GM12878 (cell line): Measurements from ENCODE around the gene ZNF428. TPM values are rescaled to one million over a fixed set of nuclear protein-coding genes. Genes with fewer than 3 reads are reported as not detected.

Experiments used
- ATAC-seq: fragments of 200-7000 bp; cut with Tn5 transposase; 3 replicates; pipeline ENCODE4 v1.9.1; 2020; ENCODE audit warnings: mild to moderate bottlenecking, moderate library complexity
- BruUV-seq: library from RNA; stranded (reverse); fragments of 400-500 nt; replicated peaks from 2 replicates; lab custom pipeline; 2021; lab: Mats Ljungman, UMichigan
- CTCF ChIA-PET: fragments of 300-600 bp; sonication (Branson Sonifier 250); formaldehyde crosslinking; extraction: SDS; loops from one replicate; lab custom pipeline; 2021; ENCODE audit warnings: inconsistent platforms; lab: Yijun Ruan, JAX
- POLR2A ChIA-PET: fragments of 350-600 bp; formaldehyde crosslinking; extraction: SDS; loops from one replicate; lab custom pipeline; 2021; ENCODE audit warnings: inconsistent platforms; lab: Charles Lee
- RAD21 ChIA-PET: fragments of 300-600 bp; sonication (Branson Sonifier 250); formaldehyde crosslinking; loops from one replicate; lab custom pipeline; 2023; ENCODE audit warnings: antibody characterized with exemption; ENCODE audit not compliant: unreplicated experiment; lab: Charles Lee
- SMC1A ChIA-PET: fragments of 300-600 bp; sonication (Branson Sonifier 250); formaldehyde crosslinking; loops from one replicate; lab custom pipeline; 2023; ENCODE audit not compliant: unreplicated experiment, uncharacterized antibody; lab: Charles Lee
- DNase-seq: peaks from one replicate; pipeline ENCODE4 v3.0.0-alpha.2; 2011; ENCODE audit warnings: low read depth, low spot score
- FAIRE-seq: peaks from 3 replicates; lab custom pipeline; 2011; peaks lifted over from hg19 to GRCh38; lab: Jason Lieb, UNC
- H2AFZ ChIP-seq: 2 replicates; pipeline ENCODE4 v1.6.0; 2011; ENCODE audit warnings: low read depth, low read length, control low read depth; ENCODE audit not compliant: control insufficient read depth
- H3K27ac ChIP-seq: 2 replicates; pipeline ENCODE4 v1.5.1; 2011; ENCODE audit warnings: control low read depth; ENCODE audit not compliant: control insufficient read depth, insufficient read depth
- H3K27me3 ChIP-seq, 2 experiments: replicated peaks in 1 of 2; 2 replicates each; pipeline versions ENCODE4 v1.6.0 to v1.6.1; 2011; ENCODE audit warnings: low read length in 1 of 2; ENCODE audit not compliant: control insufficient read depth in 2 of 2, insufficient read depth in 2 of 2
- H3K36me3 ChIP-seq, 2 experiments: 2 replicates each; pipeline ENCODE4 v1.5.1; 2011; ENCODE audit warnings: low read length in 1 of 2; ENCODE audit not compliant: control insufficient read depth in 2 of 2, insufficient read depth in 2 of 2
- H3K4me1 ChIP-seq: 2 replicates; pipeline ENCODE4 v1.6.1; 2011; ENCODE audit warnings: mild to moderate bottlenecking, low read length, moderate library complexity, mixed read lengths; ENCODE audit not compliant: control insufficient read depth, insufficient read depth
- H3K4me2 ChIP-seq: 2 replicates; pipeline ENCODE4 v1.6.0; 2011; ENCODE audit warnings: control low read depth; ENCODE audit not compliant: control insufficient read depth, insufficient read depth
- H3K4me3 ChIP-seq: fragments of 200-600 bp; sonication (generic); 2 replicates; pipeline ENCODE4 v1.5.1; 2016
- H3K79me2 ChIP-seq: 2 replicates; pipeline ENCODE4 v1.6.0; 2011; ENCODE audit warnings: low read length; ENCODE audit not compliant: control insufficient read depth, insufficient read depth
- H3K9ac ChIP-seq: 2 replicates; pipeline ENCODE4 v1.8.0; 2011; ENCODE audit warnings: low read length, control low read depth, mixed read lengths; ENCODE audit not compliant: control insufficient read depth, insufficient read depth
- H3K9me3 ChIP-seq: replicated peaks from 3 replicates; pipeline ENCODE4 v1.5.1; 2011; ENCODE audit warnings: mild to moderate bottlenecking, low read length; ENCODE audit not compliant: control insufficient read depth, insufficient read depth
- H4K20me1 ChIP-seq: 2 replicates; pipeline ENCODE4 v1.6.0; 2011; ENCODE audit not compliant: control insufficient read depth, insufficient read depth
- BCL11A ChIP-seq: IDR thresholded peaks from 2 replicates; pipeline ENCODE4 v1.6.1; 2011; ENCODE audit warnings: low read depth, low read length
- CBX5 ChIP-seq: sonication (generic); IDR thresholded peaks from 2 replicates; pipeline ENCODE4 v1.6.1; 2016; ENCODE audit warnings: low read depth, moderate library complexity, mild to moderate bottlenecking, inconsistent platforms
- HDAC2 ChIP-seq: fragments of 200-600 bp; sonication (generic); IDR thresholded peaks from 2 replicates; pipeline ENCODE4 v1.6.1; 2017
- MYC ChIP-seq: IDR thresholded peaks from 2 replicates; pipeline ENCODE4 v1.6.1; 2011; ENCODE audit warnings: mild to moderate bottlenecking, low read length, moderate library complexity, inconsistent platforms; ENCODE audit not compliant: insufficient read depth, insufficient replicate concordance, insufficient read length, severe bottlenecking
- NRF1 ChIP-seq: conservative IDR thresholded peaks from 2 replicates; pipeline ENCODE4 v1.6.1; 2011; ENCODE audit warnings: mild to moderate bottlenecking, low read depth, low read length, improper control_type of control experiment
- RBBP5 ChIP-seq: fragments of 200-600 bp; sonication (generic); conservative IDR thresholded peaks from 2 replicates; pipeline ENCODE4 v1.6.1; 2016
- RUNX3 ChIP-seq: IDR thresholded peaks from 2 replicates; pipeline ENCODE4 v1.6.1; 2012; ENCODE audit warnings: low read length, inconsistent platforms
- SMAD5 ChIP-seq: IDR thresholded peaks from 2 replicates; pipeline ENCODE4 v1.6.1; 2016; ENCODE audit warnings: antibody characterized with exemption, low read depth
- WGBS: methylation state at CpG from one replicate; pipeline ENCODE4 v1.1.6; 2016; ENCODE audit warnings: low lambda C conversion rate; ENCODE audit not compliant: insufficient replicate concordance, insufficient coverage; ENCODE audit errors: missing lambda C conversion rate; 5-methylcytosine and 5-hydroxymethylcytosine counted together
- in situ Hi-C: fragments of 300-500 bp; cut with MboI; formaldehyde crosslinking; loops from 9 replicates; pipeline ENCODE4 v1.14.3; 2018; ENCODE audit warnings: mixed read lengths
- intact Hi-C: fragments of 100-400 bp; cut with micrococcal nuclease; formaldehyde crosslinking; loops from one replicate; pipeline ENCODE4 v1.14.2; 2022; ENCODE audit not compliant: unreplicated experiment
- polyA plus RNA-seq, 11 experiments: library from polyadenylated mRNA; depleted of rRNA in 4 of 11; unstranded in 6 of 11; stranded (reverse) in 5 of 11; fragments of >200 nt; fragmentation: Nextera tagmentation in 4 of 11; fragmentation: Illumina TruSeq in 1 of 11; extraction: Ambion mirVana in 4 of 11; extraction: Trizol in 1 of 11; gene quantifications; 1 replicate in 1 of 11; 2 replicates in 10 of 11; pipeline versions ENCODE4 v1.2.1 to v1.2.3, GENCODE V29; 2011 to 2016; ENCODE audit warnings: inconsistent platforms in 2 of 11, missing spikeins in 2 of 11, low read depth in 1 of 11
- total RNA-seq, 4 experiments: library from RNA; depleted of rRNA in 3 of 4; stranded (reverse); fragments of >200 nt in 3 of 4; fragmentation: Illumina TruSeq in 1 of 4; extraction: Trizol in 1 of 4; gene quantifications; 2 replicates each; pipeline versions ENCODE4 v1.2.1 to v1.2.3, GENCODE V29; 2013 to 2021
- TF ChIP-seq, protein P1 (sequence below): fragments of 450-650 bp; IDR thresholded peaks from 2 replicates; pipeline ENCODE4 v1.6.1; 2016; ENCODE audit warnings: mild to moderate bottlenecking, moderate library complexity, borderline replicate concordance

The ZNF428 gene
- total and polyA plus RNA-seq, 10 of the 15 experiments (the other 5 are each of a cell fraction or from before 2014, with no cell fraction given): 0.27 to 57.8 (median 20.4) TPM

GRCh38 chr19:43623889-43624670 is 4.7 kb upstream of the ZNF428 start:
- peaks cover 3% of the 10 kb centered on the region; the same call in 1 of the 2 replicates for H3K4me1 ChIP-seq
- no TSS peak for BruUV-seq
- no peak overlapping the region for H3K4me3 ChIP-seq
- H3K9ac ChIP-seq: no peak overlapping the region
- TF ChIP-seq CBX5 (no peak), NRF1 (no peak), SMAD5 (no peak), HDAC2 (no peak), BCL11A (no peak), RBBP5 (no peak), MYC (no peak), RUNX3 (no peak)
- TF ChIP-seq, protein P1, sequence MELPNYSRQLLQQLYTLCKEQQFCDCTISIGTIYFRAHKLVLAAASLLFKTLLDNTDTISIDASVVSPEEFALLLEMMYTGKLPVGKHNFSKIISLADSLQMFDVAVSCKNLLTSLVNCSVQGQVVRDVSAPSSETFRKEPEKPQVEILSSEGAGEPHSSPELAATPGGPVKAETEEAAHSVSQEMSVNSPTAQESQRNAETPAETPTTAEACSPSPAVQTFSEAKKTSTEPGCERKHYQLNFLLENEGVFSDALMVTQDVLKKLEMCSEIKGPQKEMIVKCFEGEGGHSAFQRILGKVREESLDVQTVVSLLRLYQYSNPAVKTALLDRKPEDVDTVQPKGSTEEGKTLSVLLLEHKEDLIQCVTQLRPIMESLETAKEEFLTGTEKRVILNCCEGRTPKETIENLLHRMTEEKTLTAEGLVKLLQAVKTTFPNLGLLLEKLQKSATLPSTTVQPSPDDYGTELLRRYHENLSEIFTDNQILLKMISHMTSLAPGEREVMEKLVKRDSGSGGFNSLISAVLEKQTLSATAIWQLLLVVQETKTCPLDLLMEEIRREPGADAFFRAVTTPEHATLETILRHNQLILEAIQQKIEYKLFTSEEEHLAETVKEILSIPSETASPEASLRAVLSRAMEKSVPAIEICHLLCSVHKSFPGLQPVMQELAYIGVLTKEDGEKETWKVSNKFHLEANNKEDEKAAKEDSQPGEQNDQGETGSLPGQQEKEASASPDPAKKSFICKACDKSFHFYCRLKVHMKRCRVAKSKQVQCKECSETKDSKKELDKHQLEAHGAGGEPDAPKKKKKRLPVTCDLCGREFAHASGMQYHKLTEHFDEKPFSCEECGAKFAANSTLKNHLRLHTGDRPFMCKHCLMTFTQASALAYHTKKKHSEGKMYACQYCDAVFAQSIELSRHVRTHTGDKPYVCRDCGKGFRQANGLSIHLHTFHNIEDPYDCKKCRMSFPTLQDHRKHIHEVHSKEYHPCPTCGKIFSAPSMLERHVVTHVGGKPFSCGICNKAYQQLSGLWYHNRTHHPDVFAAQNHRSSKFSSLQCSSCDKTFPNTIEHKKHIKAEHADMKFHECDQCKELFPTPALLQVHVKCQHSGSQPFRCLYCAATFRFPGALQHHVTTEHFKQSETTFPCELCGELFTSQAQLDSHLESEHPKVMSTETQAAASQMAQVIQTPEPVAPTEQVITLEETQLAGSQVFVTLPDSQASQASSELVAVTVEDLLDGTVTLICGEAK: no peak
- TF ChIP-seq, all 136 proteins: peak for 0
- CTCF ChIA-PET: no interaction called here
- intact Hi-C loops (no loop called here), in situ Hi-C loops (no loop called here)
- no peak for DNase-seq
- Histone ChIP-seq H3K4me2 (no peak overlapping the region), H3K27ac (no peak overlapping the region), H3K79me2 (peaks cover 4% of the 10 kb centered on the region; the same call in 1 of the 2 replicates), H3K9me3 (no peaks in the 10 kb centered on the region), H4K20me1 (no peaks in the 10 kb centered on the region), H2AFZ (no peak overlapping the region), H3K27me3 (no peaks in the 10 kb centered on the region), H3K36me3 (no peaks in the 10 kb centered on the region)
- 74% methylated on average over 32 of the region's 35 CpGs for WGBS
- POLR2A ChIA-PET: interaction anchor here (0.5 to 0.6 kb wide), 2 partner anchors 10 to 96 kb away, joined by 3 to 4 read pairs; no protein-coding TSS in a partner anchor
- SMC1A ChIA-PET: no interaction called here
- no peak for FAIRE-seq
- RAD21 ChIA-PET: no interaction called here
- no peak for ATAC-seq
